ENCODE measurements around the gene VPS13D. TPM values are rescaled to one million over a fixed set of nuclear protein-coding genes. Genes with fewer than 3 reads are reported as not detected.

VPS13D gene
- total and polyA plus RNA-seq, 2 experiments from 2014 or later: 9.7 to 35.7 TPM

GRCh38 chr1:12346483-12347151, 116.8 kb downstream of the VPS13D start:
- Histone ChIP-seq H3K27ac (no peak overlapping the region), H3K4me3 (no peak overlapping the region), H3K36me3 (peaks cover 47% of the 10 kb centered on the region), H3K9me3 (ENCODE audit: low read depth) (no peaks in the 10 kb centered on the region), H3K27me3 (no peaks in the 10 kb centered on the region), H3K4me1 (ENCODE audit: low read depth) (peaks cover 13% of the 10 kb centered on the region)
- TF ChIP-seq, protein P1, sequence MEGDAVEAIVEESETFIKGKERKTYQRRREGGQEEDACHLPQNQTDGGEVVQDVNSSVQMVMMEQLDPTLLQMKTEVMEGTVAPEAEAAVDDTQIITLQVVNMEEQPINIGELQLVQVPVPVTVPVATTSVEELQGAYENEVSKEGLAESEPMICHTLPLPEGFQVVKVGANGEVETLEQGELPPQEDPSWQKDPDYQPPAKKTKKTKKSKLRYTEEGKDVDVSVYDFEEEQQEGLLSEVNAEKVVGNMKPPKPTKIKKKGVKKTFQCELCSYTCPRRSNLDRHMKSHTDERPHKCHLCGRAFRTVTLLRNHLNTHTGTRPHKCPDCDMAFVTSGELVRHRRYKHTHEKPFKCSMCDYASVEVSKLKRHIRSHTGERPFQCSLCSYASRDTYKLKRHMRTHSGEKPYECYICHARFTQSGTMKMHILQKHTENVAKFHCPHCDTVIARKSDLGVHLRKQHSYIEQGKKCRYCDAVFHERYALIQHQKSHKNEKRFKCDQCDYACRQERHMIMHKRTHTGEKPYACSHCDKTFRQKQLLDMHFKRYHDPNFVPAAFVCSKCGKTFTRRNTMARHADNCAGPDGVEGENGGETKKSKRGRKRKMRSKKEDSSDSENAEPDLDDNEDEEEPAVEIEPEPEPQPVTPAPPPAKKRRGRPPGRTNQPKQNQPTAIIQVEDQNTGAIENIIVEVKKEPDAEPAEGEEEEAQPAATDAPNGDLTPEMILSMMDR (IDR thresholded peaks at IDR 0.05; ENCODE audit: low read depth, low read length): no peak
- no peak for DNase-seq (ENCODE audit: low read depth in 1 of 2, low spot score in 1 of 2)

DNA sequence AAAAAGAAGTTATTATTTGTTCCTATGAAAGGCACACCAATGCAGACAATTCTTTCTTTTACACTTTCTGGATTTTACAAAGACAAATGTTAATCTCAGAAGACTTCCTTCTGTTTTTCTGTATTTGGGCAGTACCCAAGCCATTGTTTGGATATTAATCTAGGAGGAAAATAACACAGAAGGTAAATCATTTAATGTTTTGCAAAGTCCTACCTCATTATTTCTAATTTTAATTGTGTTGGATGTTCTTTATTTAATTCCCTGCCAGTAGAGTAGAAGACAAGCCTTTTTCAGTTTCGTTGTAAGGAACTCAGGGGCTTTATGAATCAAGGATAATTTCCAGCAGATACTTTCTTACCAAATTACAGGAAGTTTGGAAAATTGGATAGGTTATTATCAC, 118.3 kb downstream of the VPS13D start:
- H3K4me1 ChIP-seq (ENCODE audit: low read depth): peaks cover under 1% of the 10 kb centered on the region
- TF ChIP-seq, protein P1 (IDR thresholded peaks at IDR 0.05; ENCODE audit: low read depth, low read length): no peak
- H3K27me3 ChIP-seq: no peaks in the 10 kb centered on the region
- no peak for DNase-seq (ENCODE audit: low read depth in 1 of 2, low spot score in 1 of 2)
- no peak overlapping the region for H3K27ac ChIP-seq
- no peak overlapping the region for H3K4me3 ChIP-seq
- H3K9me3 ChIP-seq (ENCODE audit: low read depth): no peaks in the 10 kb centered on the region
- peaks cover 47% of the 10 kb centered on the region for H3K36me3 ChIP-seq

DNA sequence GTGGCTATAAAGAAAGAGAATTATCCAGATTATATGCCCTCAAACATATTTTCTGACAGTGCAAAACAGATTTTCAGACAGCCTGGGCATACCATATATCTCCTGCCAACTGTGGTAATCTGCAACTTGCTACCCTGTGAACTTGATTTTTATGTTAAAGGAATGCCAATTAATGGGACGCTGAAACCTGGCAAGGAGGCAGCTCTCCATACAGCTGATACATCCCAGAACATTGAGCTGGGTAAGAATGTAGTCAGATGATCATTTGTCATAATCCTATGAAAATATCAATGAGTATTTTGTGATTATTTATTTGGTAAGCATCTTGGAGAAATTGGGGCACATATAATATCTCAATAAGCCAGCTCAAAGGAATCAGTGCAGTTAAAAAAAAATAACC, 124.2 kb downstream of the VPS13D start:
- Histone ChIP-seq H3K27me3 (no peaks in the 10 kb centered on the region), H3K9me3 (ENCODE audit: low read depth) (no peaks in the 10 kb centered on the region), H3K36me3 (peaks cover 38% of the 10 kb centered on the region), H3K4me1 (ENCODE audit: low read depth) (no peaks in the 10 kb centered on the region), H3K4me3 (no peak overlapping the region), H3K27ac (no peak overlapping the region)
- no peak for DNase-seq (ENCODE audit: low read depth in 1 of 2, low spot score in 1 of 2)
- TF ChIP-seq, protein P1 (IDR thresholded peaks at IDR 0.05; ENCODE audit: low read depth, low read length): no peak

DNA sequence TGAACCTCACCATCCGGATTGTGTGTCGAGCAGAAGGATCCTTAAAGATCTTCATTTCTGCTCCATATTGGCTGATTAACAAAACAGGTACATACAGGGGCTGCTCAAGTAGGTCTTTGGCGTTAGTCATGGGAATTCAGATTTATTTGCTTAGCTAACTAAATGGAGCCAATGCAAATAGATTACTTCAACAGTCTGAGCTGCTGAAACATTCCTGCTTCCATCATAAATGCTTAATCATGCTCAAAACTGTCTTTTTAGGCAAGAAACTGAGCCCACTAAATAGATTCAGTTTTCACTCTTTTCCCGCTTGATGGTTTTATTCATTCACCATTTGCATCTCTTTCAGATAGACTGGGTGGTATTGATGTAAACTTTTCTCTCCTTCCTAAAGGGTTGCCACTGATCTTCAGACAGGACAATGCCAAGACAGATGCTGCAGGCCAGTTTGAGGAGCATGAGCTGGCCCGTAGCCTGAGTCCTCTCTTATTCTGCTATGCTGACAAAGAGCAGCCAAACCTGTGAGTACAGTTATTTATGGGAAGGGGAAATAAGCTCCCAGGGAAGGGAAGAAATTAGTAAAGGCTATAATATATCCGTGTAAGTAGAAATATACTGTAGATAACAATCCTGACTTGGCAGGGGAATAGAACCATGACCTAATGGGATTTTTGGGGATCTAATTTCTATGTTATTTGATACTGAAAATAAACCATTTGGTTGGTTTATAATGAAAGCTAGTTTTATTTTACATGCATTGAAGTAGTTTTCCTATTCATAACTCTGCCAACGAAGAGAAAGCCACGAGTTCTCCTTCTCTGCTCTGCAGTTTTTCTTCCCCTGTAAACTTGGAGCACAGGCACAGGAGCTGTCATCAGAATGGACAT, 126.4 kb downstream of the VPS13D start:
- Histone ChIP-seq H3K27ac (no peak overlapping the region), H3K4me3 (no peak overlapping the region), H3K27me3 (no peaks in the 10 kb centered on the region), H3K4me1 (ENCODE audit: low read depth) (peaks cover 13% of the 10 kb centered on the region), H3K36me3 (peaks cover 19% of the 10 kb centered on the region), H3K9me3 (ENCODE audit: low read depth) (no peaks in the 10 kb centered on the region)
- no peak for DNase-seq (ENCODE audit: low read depth in 1 of 2, low spot score in 1 of 2)
- TF ChIP-seq, protein P1 (IDR thresholded peaks at IDR 0.05; ENCODE audit: low read depth, low read length): no peak

GRCh38 chr1:12358499-12358898, 128.7 kb downstream of the VPS13D start:
- Histone ChIP-seq H3K36me3 (peaks cover 19% of the 10 kb centered on the region), H3K9me3 (ENCODE audit: low read depth) (no peaks in the 10 kb centered on the region), H3K27ac (peak overlapping the region; percentile 1), H3K4me1 (ENCODE audit: low read depth) (peaks cover 13% of the 10 kb centered on the region), H3K27me3 (no peaks in the 10 kb centered on the region), H3K4me3 (no peak overlapping the region)
- TF ChIP-seq, protein P1 (IDR thresholded peaks at IDR 0.05; ENCODE audit: low read depth, low read length): no peak
- DNase-seq (ENCODE audit: low read depth in 1 of 2, low spot score in 1 of 2): no peak
